ENCODE data around the gene RSU1.
"Not testable (repeated sequence)": the region's sequence is repeated elsewhere in the genome, so short reads cannot be mapped to it uniquely, and the experiment has no call there.

The RSU1 gene

DNA sequence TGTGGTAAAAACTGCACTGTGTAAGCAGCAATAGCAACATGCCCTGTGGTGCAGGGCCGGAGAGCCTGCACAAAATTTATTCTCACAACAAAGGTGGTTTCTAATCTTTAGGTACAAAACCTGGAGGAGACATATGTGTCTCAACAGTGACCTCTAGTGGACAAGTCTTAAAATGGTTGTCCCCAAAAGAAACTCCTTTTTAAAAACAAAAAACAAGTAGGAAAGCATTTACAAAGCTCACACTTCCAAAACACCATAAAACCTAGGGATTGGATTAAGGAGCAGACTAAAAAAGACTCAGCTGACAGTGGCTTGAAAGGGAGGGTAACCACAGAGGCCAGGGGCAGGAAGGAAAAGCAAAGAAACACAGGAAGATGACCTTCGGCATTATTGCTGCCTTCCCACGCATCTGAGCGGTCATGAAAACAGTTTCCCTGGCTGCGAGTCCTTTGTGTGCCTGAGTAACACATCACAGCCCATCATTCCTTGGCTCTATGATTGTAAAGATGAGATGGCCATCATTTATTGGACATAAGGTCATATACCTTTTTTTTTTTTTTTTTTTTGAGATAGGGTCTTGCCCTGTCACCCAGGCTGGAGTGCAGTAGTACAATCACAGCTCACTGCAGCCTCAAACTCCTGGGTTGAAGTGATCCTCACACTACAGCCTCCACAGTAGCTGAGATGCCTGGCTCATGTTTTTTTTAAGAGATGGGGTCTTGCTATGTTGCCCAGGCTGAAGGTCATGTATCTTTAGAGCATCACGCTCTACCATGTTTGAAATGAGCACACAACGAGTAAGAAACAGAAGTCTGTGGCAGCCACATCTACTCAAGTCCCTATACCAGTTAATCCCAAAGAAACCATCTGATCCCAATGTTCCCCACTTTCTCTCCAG, 39.5 kb downstream of the RSU1 start:
- DNase-seq: peak; percentile 85

GRCh38 chr10:16776896-16777295, 40.3 kb downstream of the RSU1 start:
- no peak for DNase-seq

DNA sequence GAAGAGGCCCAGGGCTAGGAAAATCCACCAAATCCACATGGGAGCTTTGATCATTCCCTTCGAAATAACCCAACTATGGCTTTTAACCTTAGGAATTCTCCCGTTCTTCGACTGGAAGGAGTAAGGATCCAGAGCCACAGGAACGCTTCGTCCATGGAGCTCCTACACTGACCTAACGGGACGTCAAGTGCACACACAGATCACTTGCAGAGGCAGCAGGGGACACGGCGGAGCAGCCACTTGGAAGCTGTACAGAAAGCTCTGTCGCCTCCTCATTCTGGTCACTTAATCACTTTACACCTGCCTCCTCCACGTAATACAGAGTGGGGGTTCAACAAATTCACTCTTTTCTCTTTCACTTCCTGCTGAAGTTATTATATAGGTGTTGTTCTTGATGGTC, 43.9 kb downstream of the RSU1 start:
- no peak for DNase-seq

DNA sequence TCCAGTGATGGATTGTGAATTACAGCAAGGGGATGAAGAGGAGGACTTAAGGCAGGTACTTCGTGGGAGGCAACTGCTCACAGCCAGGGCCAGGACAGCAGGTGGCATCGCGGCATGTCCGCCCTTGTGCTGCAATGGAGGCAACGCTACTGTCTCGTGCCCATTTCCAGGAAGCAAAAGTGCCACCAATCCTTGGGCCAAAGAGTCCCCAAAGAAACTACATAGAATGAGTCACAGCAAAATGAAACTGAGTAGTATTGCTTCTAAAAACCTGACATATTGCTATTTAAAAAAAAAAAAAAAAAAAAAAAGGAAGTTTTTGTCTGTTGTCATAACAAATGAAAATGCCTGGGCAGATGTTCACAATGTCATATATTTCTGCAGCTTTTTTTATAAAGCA, 46.6 kb downstream of the RSU1 start:
- DNase-seq: no peak

GRCh38 chr10:16770141-16770540, 47.1 kb downstream of the RSU1 start:
- no peak for DNase-seq

DNA sequence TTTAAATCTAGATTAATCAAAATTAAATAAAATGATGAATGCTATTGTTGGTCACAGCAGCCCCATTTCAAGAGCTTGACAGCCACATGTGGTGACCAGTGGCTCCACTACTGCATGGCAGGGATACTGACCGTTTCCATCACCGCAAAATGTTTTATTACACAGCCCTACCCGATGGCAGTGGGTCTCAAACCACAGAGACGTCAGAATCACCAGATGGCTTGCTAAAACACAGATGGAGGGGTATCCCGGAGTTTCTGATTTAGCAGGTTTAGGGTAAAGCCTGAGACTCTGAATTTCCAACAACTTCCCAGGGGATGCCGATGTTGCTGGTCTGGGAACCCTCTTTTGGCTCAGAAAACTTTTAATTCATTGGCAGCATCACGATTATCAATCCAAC, 47.9 kb downstream of the RSU1 start:
- DNase-seq: no peak

GRCh38 chr10:16768702-16769101, 48.5 kb downstream of the RSU1 start:
- DNase-seq: no peak

GRCh38 chr10:16765509-16766375, 51.5 kb downstream of the RSU1 start:
- DNase-seq: peak; percentile 19

GRCh38 chr10:16761300-16761699, 55.9 kb downstream of the RSU1 start:
- DNase-seq: no peak

GRCh38 chr10:16756561-16757221, 60.5 kb downstream of the RSU1 start:
- no peak for DNase-seq

- peak; percentile 53 for DNase-seq
Observed at GRCh38 chr10:16754765-16755164, 62.5 kb downstream of the RSU1 start.

DNA sequence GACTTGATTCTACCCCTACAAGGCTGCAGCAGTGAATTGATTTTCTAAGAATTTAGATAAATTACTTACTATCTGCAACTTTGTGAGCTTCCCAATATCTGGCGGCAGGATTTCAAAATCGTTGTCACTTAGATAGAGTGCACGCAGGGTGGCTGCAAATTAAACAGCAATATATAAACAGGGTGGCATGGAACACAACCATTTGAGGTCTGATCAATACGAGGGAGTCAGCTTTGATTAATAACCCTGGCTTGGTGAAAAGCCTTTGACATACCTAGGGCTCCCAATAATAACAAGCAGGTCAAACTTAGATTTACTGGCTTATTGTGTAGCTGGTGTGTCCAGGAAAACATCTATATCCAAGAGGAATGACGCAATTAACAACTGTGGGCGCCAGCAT, 64.4 kb downstream of the RSU1 start:
- DNase-seq: not testable (repeated sequence)

DNA sequence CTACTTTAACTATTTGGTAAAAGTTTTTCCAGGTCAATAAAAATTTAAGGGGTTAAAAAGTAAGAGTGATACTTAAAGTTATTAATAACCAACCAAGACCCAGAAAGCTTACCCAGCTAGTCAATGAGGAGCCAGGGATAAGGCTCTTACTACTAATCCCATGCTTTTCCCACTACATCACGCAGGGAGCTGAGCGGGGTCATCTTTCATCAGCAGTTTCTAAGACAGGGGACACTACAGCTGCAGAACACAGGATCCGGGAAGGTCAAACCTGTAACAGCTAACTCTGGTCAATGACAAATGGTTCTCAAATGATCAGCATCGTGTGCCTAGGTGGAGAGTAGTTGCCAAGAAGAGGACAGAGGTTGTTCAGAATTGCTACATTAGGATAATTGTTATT, 65.1 kb downstream of the RSU1 start:
- DNase-seq: peak; percentile 94

DNA sequence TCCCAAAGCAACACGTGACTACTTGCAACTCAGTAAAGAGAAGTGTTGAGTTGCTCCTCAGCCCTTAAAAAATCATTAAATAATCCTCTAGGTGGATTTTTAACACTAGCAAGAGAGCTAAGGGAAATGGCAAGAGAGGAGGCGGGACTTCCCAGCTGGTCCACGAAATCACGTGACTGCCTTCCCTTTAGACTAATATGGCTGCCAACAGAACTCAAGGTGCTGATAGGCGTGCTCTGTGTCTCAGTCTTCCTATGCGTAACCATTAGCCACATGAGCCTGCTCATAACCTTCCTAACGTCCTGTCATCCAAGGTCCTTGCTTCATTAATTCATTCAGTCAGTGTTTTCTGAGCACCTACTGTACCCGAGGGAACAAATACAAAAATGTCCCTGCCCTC, 66.0 kb downstream of the RSU1 start:
- peak; percentile 54 for DNase-seq

DNA sequence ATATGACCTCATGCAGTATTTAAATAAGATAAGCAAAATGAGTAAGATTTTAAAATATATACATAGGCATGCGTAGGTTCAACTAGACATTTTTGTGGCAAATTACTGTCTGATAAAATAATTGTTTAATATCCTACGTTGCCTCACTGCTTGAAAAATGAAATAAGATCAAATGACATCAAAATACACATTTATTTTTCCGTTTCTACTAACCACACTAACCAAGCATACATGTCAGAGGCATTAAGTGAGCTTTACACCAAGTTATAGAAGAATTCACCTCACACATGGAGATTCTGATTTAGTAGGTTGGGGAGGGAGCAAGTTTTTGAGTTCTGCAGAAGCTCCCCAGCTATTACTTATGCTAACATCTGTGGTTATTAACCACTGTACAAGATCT, 66.8 kb downstream of the RSU1 start:
- DNase-seq: no peak

DNA sequence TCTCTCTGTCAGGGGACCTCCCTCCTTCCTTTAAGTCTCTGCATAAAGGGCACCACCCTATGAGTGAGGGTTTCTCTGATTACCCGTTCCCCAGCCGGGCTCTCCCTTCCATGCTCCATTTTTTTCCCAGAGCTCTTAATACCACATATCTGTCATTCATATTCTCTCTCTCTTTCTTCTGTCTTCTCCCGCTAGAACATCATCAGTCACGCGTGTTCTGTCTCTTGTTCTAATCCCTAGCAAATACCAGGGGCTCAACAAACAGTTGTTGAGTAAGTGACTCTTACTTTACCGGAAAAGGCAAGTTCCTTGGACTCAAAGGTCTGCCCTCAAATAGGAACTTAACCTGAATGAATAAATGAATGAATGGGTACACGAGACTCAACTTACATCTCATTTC, 68.5 kb downstream of the RSU1 start:
- DNase-seq: peak; percentile 28

DNA sequence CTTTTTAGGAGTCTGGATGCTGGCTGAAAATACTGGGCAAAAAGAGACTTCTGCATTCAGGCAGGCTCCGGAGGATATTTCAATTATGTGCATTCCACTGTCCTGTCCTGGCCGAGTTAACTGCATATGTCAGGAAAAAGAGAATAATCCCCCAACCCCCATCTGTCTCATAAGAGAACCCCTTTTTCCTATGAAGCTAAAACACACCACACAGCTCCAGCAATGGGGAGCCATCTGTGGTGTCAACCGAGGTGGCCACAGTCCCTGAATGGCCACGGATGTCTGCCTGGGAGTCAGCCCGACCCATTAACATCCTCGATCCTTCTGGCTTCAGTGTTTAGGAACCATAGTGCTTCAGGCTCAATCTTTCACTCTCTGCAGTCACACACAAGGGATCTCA, 70.4 kb downstream of the RSU1 start:
- peak; percentile 25 for DNase-seq

GRCh38 chr10:16745061-16745460, 72.2 kb downstream of the RSU1 start:
- DNase-seq: peak; percentile 95

DNA sequence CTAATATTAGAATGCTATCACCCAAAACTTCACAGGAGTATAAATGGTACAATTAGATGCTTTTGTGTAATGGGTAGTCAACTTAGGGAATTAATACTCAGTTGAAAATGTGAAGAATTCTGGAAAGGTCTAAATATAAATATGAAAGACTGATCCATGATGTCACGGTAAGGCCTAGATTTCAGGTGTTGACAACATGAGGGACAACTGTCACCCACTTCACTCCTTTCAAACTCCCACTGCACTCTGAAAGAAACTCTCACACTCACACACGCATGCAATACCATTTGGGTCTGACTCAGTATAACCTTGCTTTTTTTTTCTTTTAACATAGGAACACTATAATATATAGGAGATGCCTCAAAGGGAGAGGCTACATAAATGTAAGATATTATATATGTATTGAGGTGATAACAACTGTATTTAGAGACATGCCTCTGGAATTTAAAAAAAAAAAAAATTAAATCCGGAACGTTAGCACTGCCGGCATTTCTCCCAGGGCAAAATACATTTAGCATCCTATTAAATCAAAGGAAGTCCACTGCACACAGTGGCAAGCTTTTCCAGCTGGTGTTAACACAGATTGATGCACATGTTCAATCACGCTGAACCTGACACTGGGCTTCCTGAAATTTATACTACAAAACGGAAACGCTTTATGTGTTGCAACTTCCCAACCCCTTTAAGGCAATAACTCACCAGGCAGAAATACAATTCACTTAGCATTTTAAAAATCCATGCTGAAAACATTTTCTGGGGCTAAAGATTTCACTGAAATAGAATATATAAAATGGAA, 74.9 kb downstream of the RSU1 start:
- DNase-seq: peak; percentile 52

DNA sequence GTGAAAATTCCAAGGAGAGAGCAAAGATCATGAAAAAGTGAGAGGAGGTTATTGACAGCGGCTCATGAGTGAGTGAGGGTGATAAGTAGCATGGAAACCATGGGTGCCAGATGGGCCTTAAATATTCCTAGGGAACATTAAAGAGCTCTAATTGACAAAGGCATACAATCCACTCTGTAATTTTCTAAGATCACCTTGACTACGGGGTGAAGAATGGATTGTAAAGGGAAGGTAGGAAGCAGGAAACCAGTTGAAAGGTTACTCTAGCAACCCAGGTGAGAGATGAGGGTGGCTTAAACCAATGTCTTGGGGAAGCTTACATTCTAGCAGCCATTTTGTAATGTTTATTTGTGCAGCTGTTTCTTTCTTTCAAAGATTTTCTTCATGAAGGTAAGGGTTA, 75.7 kb downstream of the RSU1 start:
- DNase-seq: peak; percentile 73

GRCh38 chr10:16737420-16737819, 79.8 kb downstream of the RSU1 start:
- no peak for DNase-seq

- no peak for DNase-seq
Observed at GRCh38 chr10:16735671-16736070, 81.6 kb downstream of the RSU1 start.

DNA sequence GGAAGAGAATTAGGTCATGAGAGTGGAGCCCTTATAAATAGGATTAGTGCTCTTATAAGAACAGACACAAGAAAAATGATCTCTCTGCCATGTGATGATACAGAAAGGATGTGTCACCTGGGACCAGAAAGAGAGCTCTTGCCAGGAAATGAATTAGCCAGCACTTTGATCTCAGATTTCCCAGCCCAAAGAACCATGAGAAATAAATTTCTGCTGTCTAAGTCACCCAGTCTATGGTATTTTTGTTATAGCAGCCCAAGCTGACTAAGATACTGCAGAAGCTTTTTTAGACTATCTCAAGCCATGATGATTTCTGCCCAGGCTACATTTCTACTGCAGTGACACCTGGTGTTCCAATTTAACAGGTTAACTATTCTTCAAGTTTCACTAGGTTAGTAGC, 84.8 kb downstream of the RSU1 start:
- DNase-seq: peak; percentile 73

Data from NCI-H82 (cell line).